IMR-90 (cell line): ENCODE data around the gene CHRNA5. TPM values are rescaled to one million over a fixed set of nuclear protein-coding genes. Genes with fewer than 3 reads are reported as not detected.

ENCODE experiments used
- ATAC-seq: fragments of 200-7000 bp; cut with Tn5 transposase; 2 replicates; pipeline ENCODE4 v1.9.1; 2020; ENCODE audit warnings: low read depth, mild to moderate bottlenecking, moderate library complexity
- BruUV-seq: library from RNA; stranded (reverse); fragments of 400-500 nt; replicated peaks from 2 replicates; lab custom pipeline; 2021; lab: Mats Ljungman, UMichigan
- CTCF ChIA-PET: fragments of 300-600 bp; formaldehyde crosslinking; extraction: SDS; loops from one replicate; lab custom pipeline; 2021; ENCODE audit warnings: antibody characterized with exemption; lab: Yijun Ruan, JAX
- POLR2A ChIA-PET: fragments of 300-600 bp; sonication (Branson Sonifier 250); formaldehyde crosslinking; loops from one replicate; lab custom pipeline; 2022; ENCODE audit warnings: antibody characterized with exemption; ENCODE audit not compliant: unreplicated experiment; lab: Charles Lee
- DNase-seq: peaks from one replicate; pipeline ENCODE4 v3.0.0; 2013
- H2AFZ ChIP-seq: replicated peaks from 2 replicates; pipeline ENCODE3; 2013; ENCODE audit warnings: low read length, mild to moderate bottlenecking; ENCODE audit not compliant: poor library complexity
- H2AK5ac ChIP-seq: 2 replicates; pipeline ENCODE4 v1.6.1; 2013; ENCODE audit warnings: low read depth, low read length, inconsistent platforms
- H2AK9ac ChIP-seq: replicated peaks from 2 replicates; pipeline ENCODE3; 2013; ENCODE audit warnings: mild to moderate bottlenecking, low read depth, low read length, moderate library complexity; ENCODE audit not compliant: poor library complexity
- H2BK120ac ChIP-seq: 2 replicates; pipeline ENCODE4 v1.6.1; 2013; ENCODE audit warnings: low read depth, low read length, inconsistent platforms
- H2BK15ac ChIP-seq: 3 replicates; pipeline ENCODE4 v1.6.1; 2013; ENCODE audit warnings: low read depth, low read length, inconsistent platforms
- H2BK20ac ChIP-seq: 2 replicates; pipeline ENCODE4 v1.6.1; 2013; ENCODE audit warnings: low read depth, mild to moderate bottlenecking, inconsistent platforms, low read length, moderate library complexity
- H2BK5ac ChIP-seq: 2 replicates; pipeline ENCODE4 v1.6.1; 2013; ENCODE audit warnings: mild to moderate bottlenecking, low read depth, low read length, inconsistent platforms; ENCODE audit not compliant: poor library complexity, severe bottlenecking
- H3K14ac ChIP-seq: replicated peaks from 2 replicates; pipeline ENCODE4 v1.6.1; 2013; ENCODE audit warnings: low read depth, low read length, inconsistent platforms
- H3K18ac ChIP-seq: 2 replicates; pipeline ENCODE4 v1.6.1; 2013; ENCODE audit warnings: low read depth, low read length, control low read depth
- H3K23ac ChIP-seq: 2 replicates; pipeline ENCODE4 v1.6.1; 2013; ENCODE audit warnings: low read depth, low read length, inconsistent platforms
- H3K27ac ChIP-seq: 2 replicates; pipeline ENCODE4 v1.5.1; 2013; ENCODE audit warnings: mild to moderate bottlenecking, control low read depth, low read length; ENCODE audit not compliant: insufficient read depth
- H3K27me3 ChIP-seq: 2 replicates; pipeline ENCODE4 v1.6.1; 2013; ENCODE audit warnings: low read length; ENCODE audit not compliant: control insufficient read depth, insufficient read depth
- H3K36me3 ChIP-seq: 2 replicates; pipeline ENCODE4 v1.6.1; 2013; ENCODE audit warnings: low read length, mixed read lengths; ENCODE audit not compliant: control insufficient read depth, insufficient read depth
- H3K4ac ChIP-seq: 2 replicates; pipeline ENCODE4 v1.6.1; 2013; ENCODE audit warnings: low read depth, low read length, inconsistent platforms
- H3K4me1 ChIP-seq: 2 replicates; pipeline ENCODE4 v1.6.1; 2013; ENCODE audit warnings: low read length, mixed read lengths; ENCODE audit not compliant: control insufficient read depth, insufficient read depth
- H3K4me2 ChIP-seq: 2 replicates; pipeline ENCODE4 v1.6.1; 2013; ENCODE audit warnings: low read depth, mild to moderate bottlenecking, control low read depth, low read length, moderate library complexity
- H3K4me3 ChIP-seq: 2 replicates; pipeline ENCODE4 v1.5.1; 2013; ENCODE audit warnings: low read depth, mild to moderate bottlenecking, control low read depth, low read length, moderate library complexity; ENCODE audit not compliant: insufficient read depth
- H3K56ac ChIP-seq: 2 replicates; pipeline ENCODE4 v1.6.1; 2013; ENCODE audit warnings: low read length, inconsistent platforms; ENCODE audit not compliant: insufficient read depth; ENCODE audit errors: extremely low read depth
- H3K79me1 ChIP-seq, 2 experiments: 2 replicates each; pipeline ENCODE4 v1.6.1; 2013; ENCODE audit warnings: low read length in 2 of 2, inconsistent platforms in 1 of 2, low read depth in 1 of 2
- H3K9ac ChIP-seq: 2 replicates; pipeline ENCODE4 v1.6.1; 2013; ENCODE audit warnings: low read depth, low read length, control low read depth
- H3K9me1 ChIP-seq: 2 replicates; pipeline ENCODE4 v1.6.1; 2013; ENCODE audit warnings: low read length, inconsistent platforms; ENCODE audit not compliant: insufficient read depth
- H3K9me3 ChIP-seq: 2 replicates; pipeline ENCODE4 v1.6.1; 2013; ENCODE audit warnings: low read length; ENCODE audit not compliant: control insufficient read depth, insufficient read depth
- H4K20me1 ChIP-seq: 2 replicates; pipeline ENCODE4 v1.6.1; 2013; ENCODE audit warnings: low read length, inconsistent platforms; ENCODE audit not compliant: insufficient read depth
- H4K5ac ChIP-seq: 2 replicates; pipeline ENCODE4 v1.6.1; 2013; ENCODE audit warnings: mild to moderate bottlenecking, low read depth, low read length, control low read depth
- H4K8ac ChIP-seq, 2 experiments: 2 replicates each; pipeline ENCODE4 v1.6.1; 2013; ENCODE audit warnings: low read depth in 2 of 2, low read length in 2 of 2, control low read depth in 1 of 2, inconsistent platforms in 1 of 2
- H4K91ac ChIP-seq: 2 replicates; pipeline ENCODE4 v1.6.1; 2013; ENCODE audit warnings: low read depth, low read length, inconsistent platforms; ENCODE audit not compliant: insufficient read depth
- BHLHE40 ChIP-seq: fragments of 150-350 bp; IDR thresholded peaks from 2 replicates; pipeline ENCODE4 v1.6.1; 2016; ENCODE audit warnings: mild to moderate bottlenecking, low read depth, low read length
- CEBPB ChIP-seq: IDR thresholded peaks from 2 replicates; pipeline ENCODE4 v1.6.1; 2012; ENCODE audit warnings: low read depth, low read length, improper control_type of control experiment
- CTCF ChIP-seq: conservative IDR thresholded peaks from 2 replicates; pipeline ENCODE4 v1.5.1; 2012; ENCODE audit warnings: mild to moderate bottlenecking, low read depth, low read length, improper control_type of control experiment
- FOS ChIP-seq: fragments of 150-350 bp; IDR thresholded peaks from 2 replicates; pipeline ENCODE4 v1.6.1; 2016; ENCODE audit warnings: low read depth, low read length
- MAZ ChIP-seq: IDR thresholded peaks from 2 replicates; pipeline ENCODE4 v1.6.1; 2012; ENCODE audit warnings: low read depth, mild to moderate bottlenecking, low read length, improper control_type of control experiment, moderate library complexity, borderline replicate concordance
- MXI1 ChIP-seq: IDR thresholded peaks from 2 replicates; pipeline ENCODE4 v1.6.1; 2012; ENCODE audit warnings: low read depth, mild to moderate bottlenecking, low read length, moderate library complexity, borderline replicate concordance
- NFE2L2 ChIP-seq: fragments of 150-350 bp; IDR thresholded peaks from 2 replicates; pipeline ENCODE4 v1.6.1; 2016; ENCODE audit warnings: low read depth, mild to moderate bottlenecking, low read length
- POLR2A ChIP-seq: IDR thresholded peaks from 2 replicates; pipeline ENCODE4 v1.6.1; 2012; ENCODE audit warnings: mild to moderate bottlenecking, low read depth, low read length
- RCOR1 ChIP-seq: IDR thresholded peaks from 2 replicates; pipeline ENCODE4 v1.6.1; 2012; ENCODE audit warnings: mild to moderate bottlenecking, low read length, improper control_type of control experiment; ENCODE audit not compliant: insufficient replicate concordance
- RFX5 ChIP-seq: IDR thresholded peaks from 2 replicates; pipeline ENCODE4 v1.8.0; 2012; ENCODE audit warnings: low read depth, mild to moderate bottlenecking, low read length, moderate library complexity
- SMC3 ChIP-seq: fragments of 150-350 bp; IDR thresholded peaks from 2 replicates; pipeline ENCODE4 v1.6.1; 2016; ENCODE audit warnings: low read depth, mild to moderate bottlenecking, antibody characterized with exemption, low read length, moderate library complexity
- WGBS, 2 experiments: methylation state at CpG; one replicate each; pipeline versions ENCODE4 v1.1.5 to v1.1.7; 2013; ENCODE audit warnings: missing lambda C conversion rate in 2 of 2; ENCODE audit not compliant: insufficient read length in 1 of 2; ENCODE audit errors: extremely low coverage in 2 of 2; 5-methylcytosine and 5-hydroxymethylcytosine counted together
- dilution Hi-C: fragments of 300-500 bp; cut with HindIII; formaldehyde crosslinking; loops from one replicate; pipeline ENCODE4 v1.14.3; 2018; ENCODE audit warnings: low sequenced_read_pairs; ENCODE audit not compliant: unreplicated experiment
- in situ Hi-C: fragments of 300-500 bp; cut with MboI; formaldehyde crosslinking; loops from 3 replicates; pipeline ENCODE4 v1.14.3; 2019; ENCODE audit warnings: low sequenced_read_pairs, inconsistent platforms, mixed read lengths
- intact Hi-C: fragments of 100-400 bp; cut with micrococcal nuclease; formaldehyde crosslinking; loops from 2 replicates; pipeline ENCODE4 v1.10.0; 2022
- polyA plus RNA-seq, 3 experiments: library from polyadenylated mRNA; depleted of rRNA; stranded (reverse); fragments of >200 nt; gene quantifications; 2 replicates each; pipeline ENCODE4 v1.2.3, GENCODE V29; 2012; ENCODE audit warnings: low replicate concordance in 1 of 3
- total RNA-seq: library from RNA; depleted of rRNA; stranded (reverse); fragments of >200 nt; gene quantifications from 2 replicates; pipeline ENCODE4 v1.2.3, GENCODE V29; 2012

Gene CHRNA5
- total and polyA plus RNA-seq, 2 of the 4 experiments (the other 2 are of a cell fraction): 0.54 to 0.94 TPM

- ATAC-seq (no peak), DNase-seq (no peak)
- TF ChIP-seq RCOR1 (no peak), SMC3 (no peak), POLR2A (no peak), NFE2L2 (no peak), FOS (no peak), MAZ (no peak), CEBPB (no peak), BHLHE40 (no peak), CTCF (no peak), MXI1 (no peak), RFX5 (no peak)
- Histone ChIP-seq H2BK15ac (no peak overlapping the region), H3K9ac (no peak overlapping the region), H3K9me3 (no peaks in the 10 kb centered on the region), H3K14ac (no peak overlapping the region), H4K5ac (no peak overlapping the region), H2AFZ (no peak overlapping the region), H4K20me1 (no peaks in the 10 kb centered on the region), H3K4ac (no peak overlapping the region), H2BK120ac (no peak overlapping the region), H3K56ac (no peak overlapping the region), H2AK9ac (no peak overlapping the region), H3K9me1 (no peaks in the 10 kb centered on the region), H4K91ac (no peak overlapping the region), H3K27ac (no peak overlapping the region), H3K18ac (no peak overlapping the region), H3K4me3 (no peak overlapping the region), H3K4me2 (no peak overlapping the region), H3K36me3 (no peaks in the 10 kb centered on the region), H3K23ac (no peak overlapping the region), H4K8ac (no peak overlapping the region), H2BK5ac (no peak overlapping the region), H2BK20ac (no peak overlapping the region), H3K79me1 (no peaks in the 10 kb centered on the region), H3K4me1 (no peaks in the 10 kb centered on the region), H2AK5ac (no peak overlapping the region), H3K27me3 (peaks cover 5% of the 10 kb centered on the region; the same call in 1 of the 2 replicates)
- intact Hi-C loops: no loop called here
- WGBS, 2 experiments: no CpG with 5 or more reads among the region's 4 CpGs
- in situ Hi-C loops: no loop called here
- BruUV-seq: no TSS peak
- POLR2A ChIA-PET: no interaction called here
- dilution Hi-C loops: no loop called here
- CTCF ChIA-PET: interaction anchor here (0.6 kb wide), 1 partner anchor 56 kb away, joined by 3 read pairs; no protein-coding TSS in a partner anchor
Measured at GRCh38 chr15:78571382-78571781, 6.1 kb downstream of the CHRNA5 start.
